ENCODE data around the gene TMED7.
A peak's percentile ranks its signal among the peaks of the same experiment; 100 is the strongest.

The TMED7 gene

GRCh38 chr5:115579216-115579615, 46.6 kb downstream of the TMED7 start:
- no peak for DNase-seq

GRCh38 chr5:115578657-115579056, 47.2 kb downstream of the TMED7 start:
- no peak for DNase-seq

GRCh38 chr5:115577741-115578140, 48.1 kb downstream of the TMED7 start:
- DNase-seq: no peak

- DNase-seq: no peak
Measured at GRCh38 chr5:115577329-115577728, 48.5 kb downstream of the TMED7 start.

- no peak for DNase-seq
Measured at GRCh38 chr5:115575167-115576070, 50.4 kb downstream of the TMED7 start.

GRCh38 chr5:115573133-115573532, 52.7 kb downstream of the TMED7 start:
- no peak for DNase-seq

- DNase-seq: no peak
Measured at GRCh38 chr5:115571441-115571878, 54.4 kb downstream of the TMED7 start.

- peak in 1 of 2 experiments; percentile 24 for DNase-seq
Measured at GRCh38 chr5:115568668-115569067, 57.2 kb downstream of the TMED7 start.

GRCh38 chr5:115565233-115565632, 60.6 kb downstream of the TMED7 start:
- no peak for DNase-seq
